ENCODE data around the gene FMNL2. TPM values are rescaled to one million over a fixed set of nuclear protein-coding genes. Genes with fewer than 3 reads are reported as not detected.

FMNL2 gene
- total RNA-seq, 1 donor from 2014 or later: 12.0 TPM

DNA sequence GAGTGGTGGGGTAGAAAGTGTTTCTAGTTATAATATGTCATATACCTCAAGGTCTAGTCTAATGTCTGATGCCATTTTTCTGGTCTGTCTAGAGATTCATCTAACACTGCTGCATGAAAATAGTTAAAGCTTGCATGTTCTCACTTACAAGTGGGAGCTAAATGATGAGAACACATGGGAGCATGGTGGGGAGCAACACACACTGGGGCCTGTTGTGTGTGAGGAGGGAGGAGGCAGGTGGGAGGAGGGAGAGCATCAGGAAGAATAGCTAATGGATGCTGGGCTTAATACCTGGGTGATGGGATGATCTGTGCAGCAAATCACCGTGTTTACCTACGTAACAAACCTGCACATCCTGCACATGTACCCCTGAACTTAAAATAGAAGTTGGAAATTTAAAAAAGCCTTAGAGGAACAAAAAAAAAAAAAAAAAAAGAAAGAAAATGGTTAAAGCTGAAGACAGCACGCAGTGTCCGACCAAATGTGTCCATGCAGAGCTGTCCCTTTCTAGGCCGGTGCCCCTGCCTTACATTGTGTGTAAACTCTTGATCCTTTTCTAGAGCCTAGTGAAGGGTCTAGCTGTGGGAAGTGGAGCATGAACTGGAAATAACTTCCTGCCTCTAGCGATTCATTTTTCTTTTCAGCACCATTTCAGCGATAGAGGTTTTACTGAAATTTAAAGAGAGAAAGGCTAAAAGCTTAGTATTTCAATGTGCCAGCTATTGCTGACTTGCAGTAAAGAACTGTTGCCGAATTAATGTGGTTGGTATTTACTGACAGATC lies 94.0 kb downstream of the FMNL2 start:
- H3K27me3 ChIP-seq: no peaks in the 10 kb centered on the region
- no peaks in the 10 kb centered on the region for H3K9me3 ChIP-seq
- intact Hi-C loops (cut with DNase I): no loop called here
- no peak overlapping the region for H3K4me3 ChIP-seq
- H3K4me1 ChIP-seq: peaks cover 0 to 8% of the 10 kb centered on the region in 2 donors
- TF ChIP-seq, protein P1, sequence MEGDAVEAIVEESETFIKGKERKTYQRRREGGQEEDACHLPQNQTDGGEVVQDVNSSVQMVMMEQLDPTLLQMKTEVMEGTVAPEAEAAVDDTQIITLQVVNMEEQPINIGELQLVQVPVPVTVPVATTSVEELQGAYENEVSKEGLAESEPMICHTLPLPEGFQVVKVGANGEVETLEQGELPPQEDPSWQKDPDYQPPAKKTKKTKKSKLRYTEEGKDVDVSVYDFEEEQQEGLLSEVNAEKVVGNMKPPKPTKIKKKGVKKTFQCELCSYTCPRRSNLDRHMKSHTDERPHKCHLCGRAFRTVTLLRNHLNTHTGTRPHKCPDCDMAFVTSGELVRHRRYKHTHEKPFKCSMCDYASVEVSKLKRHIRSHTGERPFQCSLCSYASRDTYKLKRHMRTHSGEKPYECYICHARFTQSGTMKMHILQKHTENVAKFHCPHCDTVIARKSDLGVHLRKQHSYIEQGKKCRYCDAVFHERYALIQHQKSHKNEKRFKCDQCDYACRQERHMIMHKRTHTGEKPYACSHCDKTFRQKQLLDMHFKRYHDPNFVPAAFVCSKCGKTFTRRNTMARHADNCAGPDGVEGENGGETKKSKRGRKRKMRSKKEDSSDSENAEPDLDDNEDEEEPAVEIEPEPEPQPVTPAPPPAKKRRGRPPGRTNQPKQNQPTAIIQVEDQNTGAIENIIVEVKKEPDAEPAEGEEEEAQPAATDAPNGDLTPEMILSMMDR (IDR thresholded peaks at IDR 0.05): no peak
- no peak for DNase-seq (ENCODE audit: low spot score in 2 of 2)
- H3K27ac ChIP-seq: no peak overlapping the region
- no peaks in the 10 kb centered on the region for H3K36me3 ChIP-seq

DNA sequence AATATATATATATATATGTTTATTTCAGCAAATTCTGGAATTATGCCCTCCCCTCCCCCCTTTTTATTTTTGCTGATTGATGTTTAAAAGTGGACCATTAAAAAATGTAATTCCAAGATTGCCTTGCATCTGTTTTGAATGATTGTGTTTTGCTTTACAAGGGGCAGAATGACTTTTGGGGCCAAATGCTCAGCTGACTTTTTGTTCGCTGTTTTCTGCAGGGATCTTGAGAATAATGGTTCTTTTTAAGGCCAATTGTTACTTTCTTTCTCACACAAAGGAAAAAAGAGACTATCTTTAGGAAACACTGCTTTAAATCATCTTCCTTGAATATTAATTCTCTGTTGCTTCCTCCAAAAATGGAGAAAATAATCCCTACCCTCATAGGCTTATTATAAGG lies 95.9 kb downstream of the FMNL2 start:
- no peak for DNase-seq (ENCODE audit: low spot score in 2 of 2)
- intact Hi-C loops (cut with DNase I): no loop called here
- no peak overlapping the region for H3K27ac ChIP-seq
- H3K4me3 ChIP-seq: no peak overlapping the region
- peaks cover 0 to 8% of the 10 kb centered on the region in 2 donors for H3K4me1 ChIP-seq
- H3K27me3 ChIP-seq: no peaks in the 10 kb centered on the region
- TF ChIP-seq, protein P1 (IDR thresholded peaks at IDR 0.05): no peak
- H3K36me3 ChIP-seq: no peaks in the 10 kb centered on the region
- no peaks in the 10 kb centered on the region for H3K9me3 ChIP-seq

DNA sequence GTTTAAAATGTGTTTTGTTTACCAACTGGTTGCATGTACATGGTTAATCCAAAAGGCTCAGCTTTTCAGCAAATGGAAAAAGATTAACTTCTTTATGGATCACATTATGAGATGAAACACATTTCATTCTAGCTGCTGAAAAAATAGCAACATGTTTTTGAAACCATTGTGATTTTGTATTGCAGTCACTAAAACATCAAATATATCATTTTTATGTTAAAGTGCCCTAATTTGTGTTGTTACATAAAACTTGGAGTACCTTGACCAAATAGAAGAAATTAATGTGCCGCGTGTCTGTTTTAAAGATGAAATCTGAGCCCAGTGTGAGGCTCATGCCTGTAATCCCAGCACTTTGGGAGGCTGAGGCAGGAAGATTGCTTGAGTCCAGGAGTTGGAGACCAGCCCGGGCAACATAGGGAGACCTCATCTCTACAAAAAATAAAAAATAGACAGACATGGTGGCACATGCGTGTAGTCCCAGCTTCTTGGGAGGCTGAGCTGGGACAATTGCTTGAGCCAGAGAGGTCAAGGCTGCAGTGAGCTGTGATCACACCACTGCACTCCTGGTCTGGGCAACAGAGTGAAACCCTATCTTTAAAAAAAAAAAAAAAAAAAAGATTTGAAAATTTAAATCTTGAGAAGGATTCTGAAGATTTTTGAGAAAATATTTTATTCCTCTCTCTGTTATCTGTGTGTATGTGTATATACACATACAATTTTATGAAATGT lies 96.6 kb downstream of the FMNL2 start:
- no peaks in the 10 kb centered on the region for H3K9me3 ChIP-seq
- intact Hi-C loops (cut with DNase I): no loop called here
- H3K27me3 ChIP-seq: no peaks in the 10 kb centered on the region
- no peak overlapping the region for H3K4me3 ChIP-seq
- TF ChIP-seq, protein P1 (IDR thresholded peaks at IDR 0.05): no peak
- H3K36me3 ChIP-seq: no peaks in the 10 kb centered on the region
- H3K27ac ChIP-seq: no peak overlapping the region
- DNase-seq (ENCODE audit: low spot score in 2 of 2): no peak
- peaks cover 0 to 8% of the 10 kb centered on the region in 2 donors for H3K4me1 ChIP-seq

DNA sequence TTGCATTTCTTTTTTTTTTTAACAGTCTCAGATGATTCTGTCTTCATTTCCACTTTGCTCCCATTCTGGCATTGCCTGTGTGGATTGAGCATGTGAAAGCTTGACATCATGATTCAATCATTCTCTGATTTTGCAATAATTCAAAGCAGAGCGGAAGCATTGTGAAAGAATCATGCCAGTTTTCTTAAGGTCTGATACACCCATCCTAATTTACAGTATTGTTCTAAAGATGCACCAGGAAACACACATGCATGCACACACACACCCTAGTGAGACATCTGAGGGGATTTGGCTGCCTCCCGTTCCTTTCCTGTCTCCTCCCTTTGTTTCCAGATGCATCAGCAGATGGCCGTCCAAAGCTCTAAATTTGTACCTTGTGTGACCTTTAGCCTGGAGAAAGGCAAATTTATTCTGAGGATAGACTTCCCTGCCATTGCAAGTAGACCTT lies 97.3 kb downstream of the FMNL2 start:
- no peak for DNase-seq (ENCODE audit: low spot score in 2 of 2)
- no peaks in the 10 kb centered on the region for H3K27me3 ChIP-seq
- H3K27ac ChIP-seq: no peak overlapping the region
- no peaks in the 10 kb centered on the region for H3K9me3 ChIP-seq
- H3K4me1 ChIP-seq: peaks cover 0 to 8% of the 10 kb centered on the region in 2 donors
- TF ChIP-seq, protein P1 (IDR thresholded peaks at IDR 0.05): no peak
- H3K36me3 ChIP-seq: no peaks in the 10 kb centered on the region
- no peak overlapping the region for H3K4me3 ChIP-seq
- intact Hi-C loops (cut with DNase I): no loop called here

DNA sequence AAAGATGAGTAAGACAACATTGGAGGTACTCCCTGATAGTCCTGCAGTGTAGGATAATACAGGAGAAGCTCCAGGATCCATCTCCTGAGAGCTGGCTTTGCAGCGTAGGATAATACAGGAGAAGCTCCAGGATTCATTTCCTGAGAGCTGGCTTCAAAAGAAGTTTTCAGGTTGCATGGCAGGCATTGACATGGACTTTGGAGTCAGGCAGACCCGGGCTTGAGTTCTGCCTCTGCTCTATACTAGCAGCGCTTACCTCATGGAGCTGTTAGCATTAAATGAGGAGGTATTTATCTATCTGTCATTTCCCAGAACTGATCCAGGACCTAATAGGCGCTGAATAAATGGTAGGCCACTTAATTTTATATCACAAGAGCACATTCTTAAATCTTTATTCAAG lies 97.8 kb downstream of the FMNL2 start:
- H3K27me3 ChIP-seq: no peaks in the 10 kb centered on the region
- no peaks in the 10 kb centered on the region for H3K36me3 ChIP-seq
- DNase-seq (ENCODE audit: low spot score in 2 of 2): no peak
- TF ChIP-seq, protein P1 (IDR thresholded peaks at IDR 0.05): no peak
- no peak overlapping the region for H3K4me3 ChIP-seq
- peaks cover 0 to 8% of the 10 kb centered on the region in 2 donors for H3K4me1 ChIP-seq
- no peaks in the 10 kb centered on the region for H3K9me3 ChIP-seq
- no peak overlapping the region for H3K27ac ChIP-seq
- intact Hi-C loops (cut with DNase I): no loop called here
